PC-3 (cell line): ENCODE measurements around the gene NOS2. TPM values are rescaled to one million over a fixed set of nuclear protein-coding genes. Genes with fewer than 3 reads are reported as not detected.
"Not testable (repeated sequence)": the region's sequence is repeated elsewhere in the genome, so short reads cannot be mapped to it uniquely, and the experiment has no call there.

ENCODE experiments used
- ATAC-seq: fragments of 200-7000 bp; cut with Tn5 transposase; 2 replicates; pipeline ENCODE4 v1.9.1; 2020; ENCODE audit warnings: mild to moderate bottlenecking, moderate library complexity
- BruUV-seq: library from RNA; stranded (reverse); fragments of 400-500 nt; replicated peaks from 2 replicates; lab custom pipeline; 2021; lab: Mats Ljungman, UMichigan
- CTCF ChIA-PET: fragments of 300-600 bp; sonication (Branson Sonifier 250); formaldehyde crosslinking; loops from one replicate; lab custom pipeline; 2022; ENCODE audit warnings: antibody characterized with exemption; lab: Charles Lee
- POLR2A ChIA-PET: fragments of 300-600 bp; sonication (Branson Sonifier 250); formaldehyde crosslinking; loops from one replicate; lab custom pipeline; 2022; ENCODE audit warnings: antibody characterized with exemption; ENCODE audit not compliant: unreplicated experiment; lab: Charles Lee
- DNase-seq: peaks from one replicate; pipeline ENCODE4 v3.0.0-alpha.2; 2015
- H2AFZ ChIP-seq: fragments of 300-600 bp; sonication (generic); 2 replicates; pipeline ENCODE4 v1.6.0; 2016; ENCODE audit warnings: antibody characterized with exemption, low read length
- H3F3A ChIP-seq: fragments of 300-600 bp; sonication (generic); one replicate; pipeline ENCODE4 v1.6.0; 2017; ENCODE audit warnings: antibody characterized with exemption, low read length, control low read depth, mild to moderate bottlenecking; ENCODE audit not compliant: unreplicated experiment
- H3K27ac ChIP-seq: fragments of 300-600 bp; sonication (generic); 2 replicates; pipeline ENCODE4 v1.5.1; 2016; ENCODE audit warnings: mild to moderate bottlenecking, low read length
- H3K27me3 ChIP-seq: fragments of 300-600 bp; sonication (generic); 2 replicates; pipeline ENCODE4 v1.6.1; 2016; ENCODE audit warnings: low read length, mixed read lengths
- H3K36me3 ChIP-seq: fragments of 300-600 bp; sonication (generic); 2 replicates; pipeline ENCODE4 v1.6.1; 2016; ENCODE audit warnings: low read depth, mixed run types, low read length, mixed read lengths
- H3K4me1 ChIP-seq: fragments of 300-600 bp; sonication (generic); 2 replicates; pipeline ENCODE4 v1.5.1; 2016; ENCODE audit warnings: low read length; ENCODE audit not compliant: insufficient read depth
- H3K4me2 ChIP-seq: fragments of 300-600 bp; sonication (generic); 2 replicates; pipeline ENCODE4 v1.6.0; 2016; ENCODE audit warnings: low read length
- H3K4me3 ChIP-seq: fragments of 300-600 bp; sonication (generic); 2 replicates; pipeline ENCODE4 v1.5.1; 2016; ENCODE audit warnings: mild to moderate bottlenecking, low read length, mixed read lengths
- H3K79me2 ChIP-seq: fragments of 300-600 bp; sonication (generic); 2 replicates; pipeline ENCODE4 v1.6.1; 2017; ENCODE audit warnings: low read length, mixed read lengths
- H3K9ac ChIP-seq: fragments of 300-600 bp; sonication (generic); 2 replicates; pipeline ENCODE4 v1.6.0; 2016; ENCODE audit warnings: mild to moderate bottlenecking, low read length
- H3K9me2 ChIP-seq: fragments of 300-600 bp; sonication (generic); replicated peaks from 2 replicates; pipeline ENCODE4 v1.6.1; 2016; ENCODE audit warnings: mixed run types, low read length, mixed read lengths
- H3K9me3 ChIP-seq: fragments of 300-600 bp; sonication (generic); 2 replicates; pipeline ENCODE4 v1.6.1; 2016; ENCODE audit warnings: low read length, mixed read lengths
- H4K20me1 ChIP-seq: fragments of 300-600 bp; sonication (generic); 2 replicates; pipeline ENCODE4 v1.6.1; 2016; ENCODE audit warnings: low read length, mixed read lengths
- EZH2 ChIP-seq: fragments of 300-600 bp; sonication (generic); IDR thresholded peaks from one replicate; pipeline ENCODE4 v1.6.1; 2017; ENCODE audit warnings: antibody characterized with exemption, mild to moderate bottlenecking, low read length; ENCODE audit not compliant: unreplicated experiment
- EZH2phosphoT487 ChIP-seq: fragments of 300-600 bp; sonication (generic); IDR thresholded peaks from 2 replicates; pipeline ENCODE4 v1.6.1; 2018; ENCODE audit warnings: mild to moderate bottlenecking, antibody characterized with exemption, low read length, borderline replicate concordance
- intact Hi-C: fragments of 100-400 bp; cut with micrococcal nuclease; formaldehyde crosslinking; loops from 2 replicates; pipeline ENCODE4 v1.9.0; 2023
- total RNA-seq: library from RNA; depleted of rRNA; stranded (reverse); fragments of >200 nt; gene quantifications from 2 replicates; pipeline ENCODE4 v1.2.3, GENCODE V29; 2014
- TF ChIP-seq, protein P1 (sequence below): fragments of 300-600 bp; sonication (generic); conservative IDR thresholded peaks from 2 replicates; pipeline ENCODE4 v1.5.1; 2017; ENCODE audit warnings: antibody characterized with exemption, low read depth, mild to moderate bottlenecking, low read length

The NOS2 gene
- total RNA-seq, 1 experiment from 2014 or later: not detected

DNA sequence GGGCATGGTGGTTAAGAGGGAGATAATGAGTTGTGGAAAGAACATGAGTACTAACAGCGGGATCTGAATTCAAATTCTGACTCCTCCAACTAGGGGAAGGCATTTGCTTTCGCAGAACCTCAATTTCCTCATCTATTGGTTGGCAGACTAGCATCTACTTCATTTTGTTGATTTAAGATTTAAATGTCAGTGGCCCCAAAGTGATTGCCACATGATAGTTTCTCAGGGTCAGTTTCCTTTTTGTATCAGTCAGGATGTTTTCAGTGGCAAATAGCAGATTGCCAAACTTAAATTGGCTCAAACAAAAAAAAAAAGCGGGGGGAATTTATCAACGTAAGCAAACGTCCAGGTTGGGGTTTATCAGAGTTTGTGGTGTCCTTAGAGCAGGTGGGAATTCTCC is 25.1 kb upstream of the NOS2 start:
- CTCF ChIA-PET: no interaction called here
- Histone ChIP-seq H3K4me1 (no peaks in the 10 kb centered on the region), H3K4me3 (no peak overlapping the region), H3K27ac (no peak overlapping the region), H3K4me2 (no peak overlapping the region), H3K27me3 (no peaks in the 10 kb centered on the region), H4K20me1 (no peaks in the 10 kb centered on the region), H3K9me2 (no peaks in the 10 kb centered on the region), H3F3A (no peaks in the 10 kb centered on the region), H2AFZ (no peak overlapping the region), H3K79me2 (no peaks in the 10 kb centered on the region), H3K9ac (no peak overlapping the region), H3K9me3 (no peaks in the 10 kb centered on the region), H3K36me3 (no peaks in the 10 kb centered on the region)
- POLR2A ChIA-PET: no interaction called here
- no peak for ATAC-seq
- BruUV-seq: no TSS peak
- DNase-seq: no peak
- TF ChIP-seq, protein P1, sequence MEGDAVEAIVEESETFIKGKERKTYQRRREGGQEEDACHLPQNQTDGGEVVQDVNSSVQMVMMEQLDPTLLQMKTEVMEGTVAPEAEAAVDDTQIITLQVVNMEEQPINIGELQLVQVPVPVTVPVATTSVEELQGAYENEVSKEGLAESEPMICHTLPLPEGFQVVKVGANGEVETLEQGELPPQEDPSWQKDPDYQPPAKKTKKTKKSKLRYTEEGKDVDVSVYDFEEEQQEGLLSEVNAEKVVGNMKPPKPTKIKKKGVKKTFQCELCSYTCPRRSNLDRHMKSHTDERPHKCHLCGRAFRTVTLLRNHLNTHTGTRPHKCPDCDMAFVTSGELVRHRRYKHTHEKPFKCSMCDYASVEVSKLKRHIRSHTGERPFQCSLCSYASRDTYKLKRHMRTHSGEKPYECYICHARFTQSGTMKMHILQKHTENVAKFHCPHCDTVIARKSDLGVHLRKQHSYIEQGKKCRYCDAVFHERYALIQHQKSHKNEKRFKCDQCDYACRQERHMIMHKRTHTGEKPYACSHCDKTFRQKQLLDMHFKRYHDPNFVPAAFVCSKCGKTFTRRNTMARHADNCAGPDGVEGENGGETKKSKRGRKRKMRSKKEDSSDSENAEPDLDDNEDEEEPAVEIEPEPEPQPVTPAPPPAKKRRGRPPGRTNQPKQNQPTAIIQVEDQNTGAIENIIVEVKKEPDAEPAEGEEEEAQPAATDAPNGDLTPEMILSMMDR: no peak
- TF ChIP-seq EZH2phosphoT487 (no peak), EZH2 (no peak)
- intact Hi-C loops: no loop called here

DNA sequence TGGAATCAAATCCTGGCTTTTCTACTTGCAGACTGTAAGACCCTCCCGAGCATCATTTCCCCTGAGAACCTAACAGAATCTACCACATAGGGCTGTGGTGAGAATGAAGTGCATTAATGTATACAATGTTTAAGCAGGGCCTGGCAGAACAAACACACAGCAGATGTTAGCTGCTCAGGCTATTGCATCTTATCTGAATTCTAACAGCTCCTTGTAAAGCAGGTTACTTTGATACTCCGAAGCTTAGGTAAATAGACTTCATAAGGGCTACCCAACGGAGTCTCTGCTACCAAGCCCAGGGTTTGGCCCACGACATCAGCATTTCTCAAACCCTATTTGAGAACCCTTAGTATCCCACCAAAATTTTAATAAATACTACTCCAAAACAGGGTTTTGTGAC is 24.4 kb upstream of the NOS2 start:
- Histone ChIP-seq H3K9me2 (no peaks in the 10 kb centered on the region), H3K9me3 (no peaks in the 10 kb centered on the region), H3F3A (no peaks in the 10 kb centered on the region), H3K9ac (no peak overlapping the region), H3K79me2 (no peaks in the 10 kb centered on the region), H3K4me3 (no peak overlapping the region), H3K4me1 (no peaks in the 10 kb centered on the region), H3K27ac (no peak overlapping the region), H3K27me3 (no peaks in the 10 kb centered on the region), H2AFZ (no peak overlapping the region), H4K20me1 (no peaks in the 10 kb centered on the region), H3K4me2 (no peak overlapping the region), H3K36me3 (no peaks in the 10 kb centered on the region)
- no peak for ATAC-seq
- POLR2A ChIA-PET: no interaction called here
- CTCF ChIA-PET: no interaction called here
- BruUV-seq: no TSS peak
- TF ChIP-seq EZH2: no peak
- TF ChIP-seq EZH2phosphoT487: no peak
- TF ChIP-seq, protein P1: no peak
- intact Hi-C loops: no loop called here
- DNase-seq: no peak

DNA sequence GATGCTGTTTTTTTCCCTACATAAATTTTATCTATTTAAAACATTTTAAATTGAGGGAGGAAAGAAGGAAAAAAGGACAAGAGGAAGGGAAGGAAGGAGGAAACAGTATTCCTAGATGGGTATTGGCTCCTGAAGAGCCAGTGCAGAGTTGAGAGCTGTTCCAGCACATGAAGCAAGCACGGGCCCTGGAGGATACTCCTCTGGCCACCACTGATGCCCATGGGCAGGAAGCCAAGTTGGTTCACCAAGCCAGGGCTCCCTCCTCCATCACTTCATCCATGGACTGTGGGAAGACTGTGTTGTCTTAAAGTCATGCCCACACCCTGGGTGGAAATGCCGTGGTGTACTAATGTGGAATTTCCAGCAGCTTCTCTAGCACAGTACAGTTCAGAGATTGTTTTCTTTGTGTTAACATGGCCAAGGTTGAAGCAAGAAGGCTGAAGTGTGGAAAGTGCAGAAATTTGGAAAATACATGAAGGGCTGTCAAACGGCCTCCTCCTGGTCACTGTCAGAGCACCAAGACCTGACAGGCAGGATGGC is 23.9 kb upstream of the NOS2 start:
- CTCF ChIA-PET: no interaction called here
- Histone ChIP-seq H3K4me1 (no peaks in the 10 kb centered on the region), H3K36me3 (no peaks in the 10 kb centered on the region), H3K27me3 (no peaks in the 10 kb centered on the region), H3F3A (no peaks in the 10 kb centered on the region), H3K9me2 (no peaks in the 10 kb centered on the region), H2AFZ (no peak overlapping the region), H4K20me1 (no peaks in the 10 kb centered on the region), H3K4me3 (no peak overlapping the region), H3K79me2 (no peaks in the 10 kb centered on the region), H3K9me3 (no peaks in the 10 kb centered on the region), H3K27ac (no peak overlapping the region), H3K9ac (no peak overlapping the region), H3K4me2 (no peak overlapping the region)
- TF ChIP-seq EZH2: no peak
- TF ChIP-seq, protein P1: no peak
- no TSS peak for BruUV-seq
- POLR2A ChIA-PET: no interaction called here
- intact Hi-C loops: no loop called here
- ATAC-seq: no peak
- no peak for DNase-seq

DNA sequence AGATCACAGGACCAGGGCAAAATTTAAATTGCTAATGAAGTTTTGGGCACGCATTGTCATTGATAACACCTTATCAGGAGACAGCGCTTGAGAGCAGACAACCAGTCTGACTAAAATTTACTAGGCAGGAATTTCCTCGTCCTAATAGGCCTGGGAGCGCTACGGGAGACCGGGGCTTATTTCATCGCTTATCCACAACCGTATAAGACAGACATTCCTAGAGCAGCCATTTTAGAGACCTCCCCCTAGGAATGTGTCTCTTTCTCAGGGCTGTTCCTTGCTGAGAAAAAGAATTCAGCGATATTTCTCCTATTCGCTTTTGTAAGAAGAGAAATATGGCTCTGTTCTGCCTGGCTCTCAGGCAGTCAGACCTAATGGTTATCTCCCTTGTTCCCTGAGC is 21.8 kb upstream of the NOS2 start:
- DNase-seq, H3K4me1 ChIP-seq, H2AFZ ChIP-seq, H3F3A ChIP-seq, H3K27ac ChIP-seq, H3K36me3 ChIP-seq, H3K79me2 ChIP-seq, H3K27me3 ChIP-seq, ATAC-seq, H3K9ac ChIP-seq, BruUV-seq, H3K9me2 ChIP-seq, H3K4me2 ChIP-seq, intact Hi-C loops, POLR2A ChIA-PET, CTCF ChIA-PET, H4K20me1 ChIP-seq, H3K9me3 ChIP-seq, H3K4me3 ChIP-seq: not testable (repeated sequence)
